ENCODE measurements around the gene NYAP2. TPM values are rescaled to one million over a fixed set of nuclear protein-coding genes. Genes with fewer than 3 reads are reported as not detected.

The NYAP2 gene
- total RNA-seq, 3 donors from 2014 or later, result 0.09 TPM; not detected in 1

GRCh38 chr2:225636558-225636957 lies 237.0 kb downstream of the NYAP2 start:
- ATAC-seq (no peak), DNase-seq (no peak)
- no peaks in the 10 kb centered on the region for H3K4me1 ChIP-seq (ENCODE audit: low read depth)
- H3K36me3 ChIP-seq (ENCODE audit: low read depth), result no peaks in the 10 kb centered on the region
- intact Hi-C loops (cut with DNase I, micrococcal nuclease), result no loop called here
- no peaks in the 10 kb centered on the region for H3K9me3 ChIP-seq
- TF ChIP-seq CTCF (IDR thresholded peaks at IDR 0.05), result no peak
- H3K4me3 ChIP-seq, result no peak overlapping the region

GRCh38 chr2:225637259-225637658 lies 237.7 kb downstream of the NYAP2 start:
- Histone ChIP-seq H3K9me3 (no peaks in the 10 kb centered on the region), H3K36me3 (ENCODE audit: low read depth) (no peaks in the 10 kb centered on the region), H3K4me3 (no peak overlapping the region), H3K4me1 (ENCODE audit: low read depth) (no peaks in the 10 kb centered on the region)
- ATAC-seq, result peak; percentile 36
- intact Hi-C loops (cut with DNase I, micrococcal nuclease), result no loop called here
- peak in 1 of 3 donors; percentile 14 for DNase-seq
- no peak for TF ChIP-seq CTCF (IDR thresholded peaks at IDR 0.05)

- Histone ChIP-seq H3K36me3 (ENCODE audit: low read depth) (no peaks in the 10 kb centered on the region), H3K4me3 (no peak overlapping the region), H3K4me1 (ENCODE audit: low read depth) (no peaks in the 10 kb centered on the region), H3K9me3 (no peaks in the 10 kb centered on the region)
- ATAC-seq, result no peak
- no peak for DNase-seq
- TF ChIP-seq CTCF (IDR thresholded peaks at IDR 0.05), result no peak
- intact Hi-C loops (cut with DNase I, micrococcal nuclease), result no loop called here
These were observed 241.0 kb downstream of the NYAP2 start for GRCh38 chr2:225640550-225640949.

- no peaks in the 10 kb centered on the region for H3K9me3 ChIP-seq
- DNase-seq (no peak), ATAC-seq (no peak)
- H3K4me1 ChIP-seq (ENCODE audit: low read depth), result no peaks in the 10 kb centered on the region
- intact Hi-C loops (cut with DNase I, micrococcal nuclease), result no loop called here
- no peak overlapping the region for H3K4me3 ChIP-seq
- TF ChIP-seq CTCF (IDR thresholded peaks at IDR 0.05), result no peak
- H3K36me3 ChIP-seq (ENCODE audit: low read depth), result no peaks in the 10 kb centered on the region
These were observed 249.8 kb downstream of the NYAP2 start for GRCh38 chr2:225649274-225649673.

- ATAC-seq, result no peak
- H3K4me3 ChIP-seq, result no peak overlapping the region
- DNase-seq, result no peak
- no peak for TF ChIP-seq CTCF (IDR thresholded peaks at IDR 0.05)
- intact Hi-C loops (cut with DNase I, micrococcal nuclease), result no loop called here
- no peaks in the 10 kb centered on the region for H3K9me3 ChIP-seq
- no peaks in the 10 kb centered on the region for H3K36me3 ChIP-seq (ENCODE audit: low read depth)
- no peaks in the 10 kb centered on the region for H3K4me1 ChIP-seq (ENCODE audit: low read depth)
These were observed 250.5 kb downstream of the NYAP2 start for GRCh38 chr2:225650041-225650440.
